ENCODE results near the gene RAX2. TPM values are rescaled to one million over a fixed set of nuclear protein-coding genes. Genes with fewer than 3 reads are reported as not detected.

The RAX2 gene
- total and polyA plus RNA-seq, 2 of the 13 experiments (the other 11 are each of a cell fraction or from before 2014, with no cell fraction given): not detected

GRCh38 chr19:3818466-3818865 lies 46.4 kb upstream of the RAX2 start (continued):
- TF ChIP-seq MZF1 (CRISPR knock-in tag; IDR thresholded peaks at IDR 0.05; ENCODE audit: borderline replicate concordance): no peak
- TF ChIP-seq ADNP (CRISPR knock-in tag; IDR thresholded peaks at IDR 0.05): no peak
- no peak for TF ChIP-seq AKAP8 (CRISPR knock-in tag; IDR thresholded peaks at IDR 0.05)
- TF ChIP-seq BCLAF1 (IDR thresholded peaks at IDR 0.05): no peak

DNA sequence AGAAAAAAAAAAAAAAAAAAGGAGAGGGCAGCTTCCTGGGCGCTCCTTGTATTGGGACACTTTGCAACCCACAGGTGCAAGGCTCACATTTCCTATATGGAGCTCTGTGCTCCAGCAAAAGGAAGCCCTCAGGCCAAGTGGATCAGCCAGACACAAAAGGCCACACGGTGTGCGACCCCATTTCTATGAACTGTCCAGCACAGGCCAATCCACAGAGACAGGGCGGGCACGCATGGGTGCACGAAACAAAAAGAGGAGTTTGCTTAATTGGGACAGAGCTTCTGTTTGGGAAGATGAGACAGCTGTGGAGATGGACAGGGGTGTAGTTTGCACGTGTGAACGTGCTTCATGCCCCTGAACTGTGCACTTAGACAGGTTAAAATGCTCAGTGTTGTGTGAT lies 45.7 kb upstream of the RAX2 start:
- FAIRE-seq (no peak), DNase-seq (ENCODE audit: low spot score) (no peak), ATAC-seq (no peak)
- no peaks in the 10 kb centered on the region for H3K79me2 ChIP-seq (ENCODE audit: insufficient read depth, low read length)
- POLR2A ChIA-PET: no interaction called here
- H3K36me3 ChIP-seq (replicated peaks in 1 of 2; ENCODE audit: control insufficient read depth in 1 of 2, insufficient read depth in 2 of 2, low read length in 2 of 2): no peaks in the 10 kb centered on the region
- BruUV-seq (replicated peaks): no TSS peak
- CTCF ChIA-PET (ENCODE audit: low intra/inter-chr PET ratio, low total read pairs): no interaction called here
- H3K4me2 ChIP-seq (ENCODE audit: low read depth, low read length): no peak overlapping the region
- peaks cover 6 to 60% of the 10 kb centered on the region in 2 experiments for H3K27me3 ChIP-seq (ENCODE audit: control insufficient read depth in 1 of 2, insufficient read depth in 2 of 2, low read length in 2 of 2)
- no peak overlapping the region for H2AFZ ChIP-seq (ENCODE audit: low read length)
- in situ Hi-C loops (cut with HindIII; ENCODE audit: extremely low pct_ligation_motif_present, low pct_unique_long_range_greater_than_20kb) (no loop called here), intact Hi-C loops (cut with micrococcal nuclease; ENCODE audit: unreplicated experiment) (no loop called here)
- no peak overlapping the region for H3K9ac ChIP-seq (ENCODE audit: insufficient read depth, low read depth, low read length)
- H3K27ac ChIP-seq (ENCODE audit: extremely low read length, insufficient read depth, low read length): no peak overlapping the region
- TF ChIP-seq ZNF7 (CRISPR knock-in tag; IDR thresholded peaks at IDR 0.05) (peak; percentile 53; the same call in 1 of the 2 replicates), TBX2 (CRISPR knock-in tag; IDR thresholded peaks at IDR 0.05; ENCODE audit: borderline replicate concordance) (no peak), ZNF510 (CRISPR knock-in tag; IDR thresholded peaks at IDR 0.05; ENCODE audit: low read depth) (no peak)
- H3K9me3 ChIP-seq (ENCODE audit: low read length): no peaks in the 10 kb centered on the region
- H3K4me1 ChIP-seq (ENCODE audit: insufficient read depth, low read length): no peaks in the 10 kb centered on the region
- no peaks in the 10 kb centered on the region for H4K20me1 ChIP-seq (ENCODE audit: insufficient read depth, low read length)
- no peak overlapping the region for H3K4me3 ChIP-seq (replicated peaks in 1 of 3; ENCODE audit: insufficient read depth in 1 of 3, low read depth in 2 of 3, low read length in 3 of 3)
- 32% methylated on average over 8 of the region's 8 CpGs for WGBS (ENCODE audit: low lambda C conversion rate)
